GM12874 (cell line): ENCODE results near the gene OR6T1.

Source experiments
- CTCF ChIP-seq: IDR thresholded peaks from 2 replicates; pipeline ENCODE4 v1.5.1; 2011; ENCODE audit warnings: low read depth, mild to moderate bottlenecking, control low read depth, low read length, moderate library complexity; ENCODE audit not compliant: insufficient read depth

Gene OR6T1

GRCh38 chr11:123942413-123942812 lies 1.2 kb downstream of the OR6T1 start:
- TF ChIP-seq CTCF, result no peak

DNA sequence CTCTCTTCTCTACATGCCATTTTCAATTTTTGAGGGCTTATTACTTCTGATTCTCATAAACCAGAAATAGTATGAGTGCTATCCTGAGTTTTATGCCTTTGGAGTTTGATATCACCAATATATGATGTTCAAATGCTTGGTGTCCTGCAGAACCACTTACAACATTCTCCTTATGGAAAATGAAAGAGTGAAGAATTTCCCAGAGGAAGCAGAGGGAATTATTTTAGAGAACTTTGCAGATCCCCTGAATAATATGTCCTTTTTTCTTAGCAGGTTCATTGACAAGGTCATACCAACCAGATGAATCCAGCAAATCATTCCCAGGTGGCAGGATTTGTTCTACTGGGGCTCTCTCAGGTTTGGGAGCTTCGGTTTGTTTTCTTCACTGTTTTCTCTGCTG lies 4.3 kb downstream of the OR6T1 start, which contains the start of gene OR4D5:
OR4D5 (plus strand) TSS at position 301 of the 400 bp plus-strand sequence; CDS start at position 301, 0 bp downstream.
- TF ChIP-seq CTCF, result no peak

GRCh38 chr11:123924027-123924426 lies 19.6 kb downstream of the OR6T1 start:
- no peak for TF ChIP-seq CTCF

- TF ChIP-seq CTCF, result no peak
Measured at GRCh38 chr11:123920943-123921342, 22.7 kb downstream of the OR6T1 start.

- TF ChIP-seq CTCF, result no peak
Measured at GRCh38 chr11:123905826-123906225, 37.8 kb downstream of the OR6T1 start.

DNA sequence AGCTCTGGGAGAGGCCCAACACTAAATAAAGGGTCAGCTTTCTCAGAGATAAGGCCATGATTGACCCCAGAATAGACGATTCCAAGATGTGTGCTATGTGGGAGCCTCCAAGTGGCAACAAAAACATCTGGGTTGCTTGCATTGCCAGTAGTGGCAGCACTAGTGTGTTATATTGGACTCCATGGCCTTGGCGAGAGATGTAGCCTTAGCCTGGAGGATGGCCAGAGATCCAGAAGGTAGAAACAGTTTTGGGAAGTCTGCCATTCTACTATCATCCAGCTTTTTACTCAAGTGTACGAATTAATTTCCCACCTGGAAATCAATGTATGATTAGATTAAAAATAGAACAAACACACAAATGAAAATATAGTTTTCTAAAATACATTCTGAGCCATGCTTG lies 38.7 kb downstream of the OR6T1 start:
- no peak for TF ChIP-seq CTCF

- no peak for TF ChIP-seq CTCF
Measured at GRCh38 chr11:123903932-123904331, 39.7 kb downstream of the OR6T1 start.

DNA sequence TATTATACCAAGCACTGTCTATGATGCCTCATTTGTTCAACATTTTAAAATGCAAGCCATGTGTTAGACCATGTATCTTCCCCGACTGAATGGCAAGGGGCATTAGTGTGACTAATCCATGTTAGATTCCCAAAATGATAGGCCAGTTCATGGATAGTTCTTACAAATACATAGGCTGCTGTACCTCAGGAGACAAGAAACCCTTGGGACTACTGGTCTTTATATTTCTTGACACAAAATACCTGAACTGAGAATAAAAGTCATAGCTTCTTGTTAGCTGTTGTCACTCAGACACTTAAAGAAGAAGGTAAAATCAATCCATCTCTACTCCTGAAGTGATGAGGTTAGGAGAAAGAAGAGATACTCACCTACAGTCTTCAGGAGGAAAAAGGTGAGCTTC lies 41.8 kb downstream of the OR6T1 start, which contains the start of gene OR8D4:
OR8D4 (plus strand) TSS at position 301 of the 400 bp plus-strand sequence. CDS start 4,265 bp downstream, outside the sequence.
- TF ChIP-seq CTCF, result no peak
